Mucosa of stomach (tissue), 1 donor: ENCODE measurements around the gene KDM2A.
A peak's percentile ranks its signal among the peaks of the same experiment; 100 is the strongest.

Experiments used
- H3K27me3 ChIP-seq: one replicate; pipeline ENCODE4 v1.7.0; 2013; ENCODE audit warnings: mild to moderate bottlenecking, low read length; ENCODE audit not compliant: control insufficient read depth, insufficient read depth
- H3K36me3 ChIP-seq: one replicate; pipeline ENCODE4 v1.7.0; 2013; ENCODE audit warnings: low read length; ENCODE audit not compliant: control insufficient read depth, insufficient read depth
- H3K4me1 ChIP-seq: one replicate; pipeline ENCODE4 v1.7.0; 2013; ENCODE audit warnings: mild to moderate bottlenecking, low read length; ENCODE audit not compliant: control insufficient read depth, insufficient read depth
- H3K4me3 ChIP-seq: one replicate; pipeline ENCODE4 v1.7.0; 2013; ENCODE audit warnings: low read length
- H3K9ac ChIP-seq: one replicate; pipeline ENCODE4 v1.7.0; 2013; ENCODE audit warnings: mild to moderate bottlenecking, low read length, moderate library complexity
- H3K9me3 ChIP-seq: one replicate; pipeline ENCODE4 v1.7.0; 2013; ENCODE audit warnings: mild to moderate bottlenecking, low read length, moderate library complexity; ENCODE audit not compliant: control insufficient read depth
- donor health status: Pancreatic carcinoma.

The KDM2A gene

GRCh38 chr11:67301313-67301921, 182.4 kb downstream of the KDM2A start:
- Histone ChIP-seq H3K4me3 (no peak overlapping the region), H3K36me3 (peaks cover 15% of the 10 kb centered on the region), H3K27me3 (no peaks in the 10 kb centered on the region), H3K9ac (no peak overlapping the region), H3K9me3 (no peaks in the 10 kb centered on the region), H3K4me1 (peaks cover 25% of the 10 kb centered on the region)

- H3K4me3 ChIP-seq = no peak overlapping the region
- peaks cover 25% of the 10 kb centered on the region for H3K4me1 ChIP-seq
- H3K27me3 ChIP-seq = no peaks in the 10 kb centered on the region
- no peaks in the 10 kb centered on the region for H3K9me3 ChIP-seq
- H3K36me3 ChIP-seq = peaks cover 18% of the 10 kb centered on the region
- peak overlapping the region; percentile 89 for H3K9ac ChIP-seq
These were observed 183.0 kb downstream of the KDM2A start for GRCh38 chr11:67301951-67302516.

GRCh38 chr11:67302571-67303131, 183.6 kb downstream of the KDM2A start:
- Histone ChIP-seq H3K9ac (peak overlapping the region; percentile 89), H3K4me3 (peak overlapping the region; percentile 87), H3K4me1 (peaks cover 25% of the 10 kb centered on the region), H3K36me3 (peaks cover 24% of the 10 kb centered on the region), H3K27me3 (no peaks in the 10 kb centered on the region), H3K9me3 (no peaks in the 10 kb centered on the region)

GRCh38 chr11:67303132-67303834, 184.2 kb downstream of the KDM2A start, which contains the start of gene SSH3:
Gene SSH3, plus strand, starts transcription at chr11:67303530. Its CDS starts 96 bp downstream, at chr11:67303626.
- Histone ChIP-seq H3K4me1 (peaks cover 25% of the 10 kb centered on the region), H3K36me3 (peaks cover 28% of the 10 kb centered on the region), H3K4me3 (peak within 1 kb of the TSS; percentile 87)

GRCh38 chr11:67303835-67304411, 184.9 kb downstream of the KDM2A start:
- H3K9me3 ChIP-seq = no peaks in the 10 kb centered on the region
- no peaks in the 10 kb centered on the region for H3K27me3 ChIP-seq
- H3K9ac ChIP-seq = peak overlapping the region; percentile 89
- peaks cover 27% of the 10 kb centered on the region for H3K36me3 ChIP-seq
- H3K4me3 ChIP-seq = peak overlapping the region; percentile 87
- peaks cover 25% of the 10 kb centered on the region for H3K4me1 ChIP-seq

More at GRCh38 chr11:67303132-67303834, 184.2 kb downstream of the KDM2A start, which contains the start of gene SSH3:
- Histone ChIP-seq H3K27me3 (no peaks in the 10 kb centered on the region), H3K9ac (peak within 1 kb of the TSS; percentile 89), H3K9me3 (no peaks in the 10 kb centered on the region)

GRCh38 chr11:67304511-67305113, 185.5 kb downstream of the KDM2A start:
- H3K9ac ChIP-seq = peak overlapping the region; percentile 89
- peak overlapping the region; percentile 87 for H3K4me3 ChIP-seq
- H3K4me1 ChIP-seq = peaks cover 25% of the 10 kb centered on the region
- H3K36me3 ChIP-seq = peaks cover 25% of the 10 kb centered on the region
- H3K27me3 ChIP-seq = no peaks in the 10 kb centered on the region
- no peaks in the 10 kb centered on the region for H3K9me3 ChIP-seq

GRCh38 chr11:67306769-67307544, 187.9 kb downstream of the KDM2A start:
- Histone ChIP-seq H3K4me3 (no peak overlapping the region), H3K36me3 (peaks cover 23% of the 10 kb centered on the region), H3K4me1 (peaks cover 23% of the 10 kb centered on the region), H3K9me3 (no peaks in the 10 kb centered on the region), H3K27me3 (no peaks in the 10 kb centered on the region), H3K9ac (no peak overlapping the region)

GRCh38 chr11:67307545-67308001, 188.5 kb downstream of the KDM2A start:
- H3K27me3 ChIP-seq = no peaks in the 10 kb centered on the region
- peaks cover 23% of the 10 kb centered on the region for H3K36me3 ChIP-seq
- H3K9me3 ChIP-seq = no peaks in the 10 kb centered on the region
- no peak overlapping the region for H3K9ac ChIP-seq
- peaks cover 23% of the 10 kb centered on the region for H3K4me1 ChIP-seq
- H3K4me3 ChIP-seq = no peak overlapping the region
